Parathyroid adenoma (tissue), 2 donors: ENCODE results near the gene AHDC1.
"Not testable (repeated sequence)": the region's sequence is repeated elsewhere in the genome, so short reads cannot be mapped to it uniquely, and the experiment has no call there.

Experiments
- H2AFZ ChIP-seq: fragments of 300-600 bp; sonication (generic); one replicate; pipeline ENCODE4 v1.7.0; 2017; ENCODE audit warnings: antibody characterized with exemption, mild to moderate bottlenecking
- H3K27ac ChIP-seq: fragments of 300-600 bp; sonication (generic); one replicate; pipeline ENCODE4 v1.7.0; 2017
- H3K27me3 ChIP-seq: fragments of 300-600 bp; sonication (generic); one replicate; pipeline ENCODE4 v1.7.0; 2017; ENCODE audit warnings: low read length; ENCODE audit not compliant: control insufficient read depth, insufficient read depth
- H3K36me3 ChIP-seq: fragments of 300-600 bp; sonication (generic); one replicate; pipeline ENCODE4 v1.7.0; 2017; ENCODE audit warnings: low read length; ENCODE audit not compliant: control insufficient read depth, insufficient read depth
- H3K4me1 ChIP-seq: fragments of 300-600 bp; sonication (generic); one replicate; pipeline ENCODE4 v1.7.0; 2017; ENCODE audit warnings: control low read depth
- H3K4me2 ChIP-seq: fragments of 300-600 bp; sonication (generic); one replicate; pipeline ENCODE4 v1.7.0; 2017; ENCODE audit warnings: low read length
- H3K4me3 ChIP-seq: fragments of 300-600 bp; sonication (generic); one replicate; pipeline ENCODE4 v1.7.0; 2017; ENCODE audit warnings: low read depth, low read length
- H3K79me2 ChIP-seq: fragments of 300-600 bp; sonication (generic); one replicate; pipeline ENCODE4 v1.7.0; 2017; ENCODE audit warnings: control low read depth
- H3K9ac ChIP-seq: fragments of 300-600 bp; sonication (generic); one replicate; pipeline ENCODE4 v1.7.0; 2017; ENCODE audit warnings: mild to moderate bottlenecking
- H3K9me3 ChIP-seq: fragments of 300-600 bp; sonication (generic); one replicate; pipeline ENCODE4 v1.7.0; 2017; ENCODE audit warnings: low read length; ENCODE audit not compliant: control insufficient read depth
- CTCF ChIP-seq: fragments of 300-600 bp; sonication (generic); IDR thresholded peaks from one replicate; pipeline ENCODE4 v1.7.0; 2017; ENCODE audit warnings: antibody characterized with exemption, mild to moderate bottlenecking
- donor health status: primary hyperparathyroidism.

The AHDC1 gene

GRCh38 chr1:27644369-27645070, 40.6 kb upstream of the AHDC1 start:
- H2AFZ ChIP-seq: no peak overlapping the region
- H3K4me1 ChIP-seq: no peaks in the 10 kb centered on the region
- H3K4me3 ChIP-seq: no peak overlapping the region
- TF ChIP-seq CTCF: no peak
- no peak overlapping the region for H3K27ac ChIP-seq
- no peaks in the 10 kb centered on the region for H3K79me2 ChIP-seq
- H3K9ac ChIP-seq: no peak overlapping the region
- H3K4me2 ChIP-seq: no peak overlapping the region
- H3K27me3 ChIP-seq: no peaks in the 10 kb centered on the region
- no peaks in the 10 kb centered on the region for H3K36me3 ChIP-seq
- H3K9me3 ChIP-seq: no peaks in the 10 kb centered on the region

- H3K27ac ChIP-seq: no peak overlapping the region
- TF ChIP-seq CTCF: peak; percentile 67
- H3K9me3 ChIP-seq: no peaks in the 10 kb centered on the region
- no peaks in the 10 kb centered on the region for H3K4me1 ChIP-seq
- H3K4me3 ChIP-seq: no peak overlapping the region
- no peak overlapping the region for H3K9ac ChIP-seq
- H3K4me2 ChIP-seq: no peak overlapping the region
- H3K79me2 ChIP-seq: no peaks in the 10 kb centered on the region
- H2AFZ ChIP-seq: no peak overlapping the region
- H3K36me3 ChIP-seq: no peaks in the 10 kb centered on the region
- no peaks in the 10 kb centered on the region for H3K27me3 ChIP-seq
Measured at GRCh38 chr1:27643600-27644368, 39.8 kb upstream of the AHDC1 start.

GRCh38 chr1:27640514-27640913, 36.6 kb upstream of the AHDC1 start:
- not testable (repeated sequence) for H3K79me2 ChIP-seq, H3K9ac ChIP-seq, H3K4me1 ChIP-seq, H2AFZ ChIP-seq, H3K36me3 ChIP-seq, H3K4me2 ChIP-seq, H3K4me3 ChIP-seq, H3K27me3 ChIP-seq, H3K9me3 ChIP-seq, H3K27ac ChIP-seq

GRCh38 chr1:27638805-27639204, 34.9 kb upstream of the AHDC1 start:
- Histone ChIP-seq H3K4me3 (no peak overlapping the region), H2AFZ (no peak overlapping the region), H3K9ac (no peak overlapping the region), H3K79me2 (no peaks in the 10 kb centered on the region), H3K27me3 (no peaks in the 10 kb centered on the region), H3K4me1 (no peaks in the 10 kb centered on the region), H3K27ac (no peak overlapping the region), H3K9me3 (no peaks in the 10 kb centered on the region), H3K4me2 (no peak overlapping the region), H3K36me3 (no peaks in the 10 kb centered on the region)
- no peak for TF ChIP-seq CTCF

- Histone ChIP-seq H3K4me2 (no peak overlapping the region), H3K9ac (no peak overlapping the region), H3K9me3 (no peaks in the 10 kb centered on the region), H3K79me2 (no peaks in the 10 kb centered on the region), H3K4me3 (no peak overlapping the region), H3K36me3 (no peaks in the 10 kb centered on the region), H3K27ac (no peak overlapping the region), H3K4me1 (no peaks in the 10 kb centered on the region), H2AFZ (no peak overlapping the region), H3K27me3 (no peaks in the 10 kb centered on the region)
- no peak for TF ChIP-seq CTCF
Measured at GRCh38 chr1:27638047-27638734, 34.2 kb upstream of the AHDC1 start.
